Measurements from ENCODE around the gene KIAA1755.

KIAA1755 gene

DNA sequence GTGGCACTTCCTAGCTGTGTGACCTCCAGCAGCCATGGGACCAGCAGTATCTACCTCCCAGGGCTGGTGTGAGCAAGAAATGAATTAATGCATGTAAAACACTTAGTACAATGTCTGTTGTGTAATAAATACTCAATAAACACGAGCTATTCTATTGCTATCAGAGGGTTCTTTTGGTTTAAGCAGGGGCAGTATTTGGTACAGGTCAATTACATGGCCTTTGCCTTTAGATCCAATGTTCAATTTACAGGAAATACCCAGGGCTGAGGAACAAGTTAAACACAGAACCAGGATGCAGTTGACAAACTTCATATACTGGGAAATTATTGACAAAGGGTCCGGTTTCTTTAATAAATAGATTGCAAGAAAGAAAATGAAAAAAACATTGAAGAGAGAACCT is 98.4 kb downstream of the KIAA1755 start:
- no peak for DNase-seq

DNA sequence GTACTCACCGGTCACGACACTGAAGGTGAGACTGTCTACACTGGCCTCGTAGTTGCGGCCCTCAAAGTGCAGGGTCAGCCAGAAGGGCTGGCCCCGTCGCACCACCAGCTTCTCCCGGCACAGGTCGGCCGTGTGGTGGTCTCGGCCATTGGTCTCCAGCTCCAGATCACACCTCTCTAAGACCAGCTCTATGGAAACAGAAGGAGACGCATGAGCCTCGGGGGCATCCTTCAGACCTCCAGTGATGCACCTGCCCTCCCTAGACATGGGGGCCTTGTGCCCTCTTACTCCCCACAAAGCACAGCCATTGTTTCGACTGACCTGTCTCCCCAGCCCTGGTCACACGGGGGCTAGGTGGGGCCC is 99.1 kb downstream of the KIAA1755 start:
- no peak for DNase-seq

Measured in COR-L47 (cell line).